Gastrocnemius medialis (tissue), 4 donors: Measurements from ENCODE around the gene APBA1.

ENCODE experiments used
- POLR2A ChIP-seq, 2 donors: fragments of 450-650 bp; IDR thresholded peaks; one replicate each; pipeline ENCODE4 v1.6.1; 2017; ENCODE audit warnings: antibody characterized with exemption in 2 of 2, mild to moderate bottlenecking in 2 of 2, moderate library complexity in 2 of 2
- TF ChIP-seq, protein P1 (sequence below), 5 experiments: fragments of 450-650 bp in 3 of 5; fragments of 200-600 bp in 2 of 5; sonication (generic) in 2 of 5; IDR thresholded peaks in 4 of 5; conservative IDR thresholded peaks in 1 of 5; 1 replicate in 4 of 5; 2 replicates in 1 of 5; pipeline ENCODE4 v1.5.1; 2016 to 2019; ENCODE audit warnings: antibody characterized with exemption in 5 of 5, mild to moderate bottlenecking in 3 of 5, moderate library complexity in 3 of 5

DNA sequence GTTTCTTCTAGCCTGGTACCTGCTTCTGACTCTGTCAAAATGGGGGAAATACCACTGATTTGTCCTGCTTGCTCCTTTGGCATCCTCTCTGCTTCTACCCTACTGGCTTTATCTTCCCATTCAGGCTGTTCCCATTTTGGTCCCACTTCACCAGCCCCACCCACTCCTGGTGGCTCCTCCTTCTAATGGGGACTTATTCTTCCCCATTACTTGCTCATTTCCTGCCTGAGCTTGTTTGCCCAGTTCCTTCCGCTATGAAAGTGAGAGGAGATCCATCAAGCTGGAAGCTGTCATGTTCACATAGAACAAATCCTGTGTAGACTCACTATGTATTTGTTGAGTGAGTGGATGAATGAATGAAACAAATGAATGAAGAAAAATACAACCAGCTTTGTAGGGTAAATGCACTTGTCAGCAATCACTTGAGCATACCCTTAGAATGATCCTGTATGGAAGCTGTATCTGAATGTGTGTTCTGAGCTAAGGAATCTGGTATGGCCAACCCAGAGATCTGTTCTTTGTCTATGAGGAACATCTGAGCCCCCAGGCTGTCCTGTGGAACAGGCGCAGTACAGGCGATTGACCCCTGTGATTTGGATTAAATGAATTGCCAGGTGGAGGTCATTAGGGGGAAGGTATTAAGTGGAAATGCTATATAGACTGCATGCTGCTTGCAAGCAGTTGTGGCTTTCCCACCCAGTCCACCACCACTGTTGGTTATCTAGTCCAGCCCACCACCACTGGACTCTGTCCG is 89.5 kb downstream of the APBA1 start:
- TF ChIP-seq, protein P1, sequence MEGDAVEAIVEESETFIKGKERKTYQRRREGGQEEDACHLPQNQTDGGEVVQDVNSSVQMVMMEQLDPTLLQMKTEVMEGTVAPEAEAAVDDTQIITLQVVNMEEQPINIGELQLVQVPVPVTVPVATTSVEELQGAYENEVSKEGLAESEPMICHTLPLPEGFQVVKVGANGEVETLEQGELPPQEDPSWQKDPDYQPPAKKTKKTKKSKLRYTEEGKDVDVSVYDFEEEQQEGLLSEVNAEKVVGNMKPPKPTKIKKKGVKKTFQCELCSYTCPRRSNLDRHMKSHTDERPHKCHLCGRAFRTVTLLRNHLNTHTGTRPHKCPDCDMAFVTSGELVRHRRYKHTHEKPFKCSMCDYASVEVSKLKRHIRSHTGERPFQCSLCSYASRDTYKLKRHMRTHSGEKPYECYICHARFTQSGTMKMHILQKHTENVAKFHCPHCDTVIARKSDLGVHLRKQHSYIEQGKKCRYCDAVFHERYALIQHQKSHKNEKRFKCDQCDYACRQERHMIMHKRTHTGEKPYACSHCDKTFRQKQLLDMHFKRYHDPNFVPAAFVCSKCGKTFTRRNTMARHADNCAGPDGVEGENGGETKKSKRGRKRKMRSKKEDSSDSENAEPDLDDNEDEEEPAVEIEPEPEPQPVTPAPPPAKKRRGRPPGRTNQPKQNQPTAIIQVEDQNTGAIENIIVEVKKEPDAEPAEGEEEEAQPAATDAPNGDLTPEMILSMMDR (IDR thresholded peaks at IDR 0.05 in 4 of 5, conservative IDR thresholded peaks at IDR 0.05 in 1 of 5): no peak
- TF ChIP-seq POLR2A (IDR thresholded peaks at IDR 0.05): no peak
